ENCODE results near the gene MYCBPAP. TPM values are rescaled to one million over a fixed set of nuclear protein-coding genes. Genes with fewer than 3 reads are reported as not detected.

The MYCBPAP gene
- total RNA-seq, 1 donor from 2014 or later = 2.0 TPM

GRCh38 chr17:50551884-50552283 lies 43.6 kb downstream of the MYCBPAP start:
- no peak for DNase-seq

- DNase-seq = no peak
These were observed 46.0 kb downstream of the MYCBPAP start for GRCh38 chr17:50554201-50554600.

- no peak for DNase-seq
These were observed 48.6 kb downstream of the MYCBPAP start for GRCh38 chr17:50556803-50557202.

GRCh38 chr17:50557630-50558029 lies 49.4 kb downstream of the MYCBPAP start:
- DNase-seq = no peak

DNA sequence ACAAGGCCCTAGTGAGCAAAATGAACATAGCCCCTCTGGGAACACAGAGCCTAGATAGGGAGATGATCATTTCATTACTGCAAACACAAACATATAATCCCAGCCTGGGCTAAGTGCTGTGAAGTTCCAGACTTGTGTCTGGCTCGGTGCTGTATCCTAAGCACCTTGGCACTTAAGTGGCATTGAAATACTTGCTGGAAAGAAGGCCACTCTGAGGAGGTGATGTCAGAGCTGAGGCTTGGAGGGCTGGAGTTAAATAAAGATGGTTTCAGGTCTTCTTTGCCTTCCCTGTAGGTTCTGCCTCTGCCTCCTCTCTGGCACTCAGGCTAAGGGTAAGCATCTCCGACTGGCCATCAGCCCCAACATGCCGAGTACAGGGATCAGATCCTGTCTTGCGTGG lies 49.9 kb downstream of the MYCBPAP start:
- no peak for DNase-seq

DNA sequence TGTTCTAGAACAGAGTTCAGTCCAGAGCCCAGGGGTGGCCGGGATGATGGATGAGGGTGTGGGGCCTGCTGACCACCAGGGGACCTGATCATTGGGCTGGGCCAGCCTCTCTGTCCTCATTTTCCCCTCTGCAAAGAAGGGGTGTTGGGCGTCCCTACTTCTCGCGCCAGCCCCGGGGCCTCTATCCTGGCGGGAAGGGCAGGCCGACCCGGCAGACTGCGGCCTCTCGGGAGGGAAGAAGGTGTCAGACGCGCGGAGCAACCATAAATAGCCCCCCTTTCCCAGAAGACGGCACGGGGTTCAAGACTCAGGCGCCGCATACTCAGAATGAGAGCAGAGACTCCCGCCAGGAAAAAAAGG lies 50.3 kb downstream of the MYCBPAP start:
- DNase-seq = no peak

DNA sequence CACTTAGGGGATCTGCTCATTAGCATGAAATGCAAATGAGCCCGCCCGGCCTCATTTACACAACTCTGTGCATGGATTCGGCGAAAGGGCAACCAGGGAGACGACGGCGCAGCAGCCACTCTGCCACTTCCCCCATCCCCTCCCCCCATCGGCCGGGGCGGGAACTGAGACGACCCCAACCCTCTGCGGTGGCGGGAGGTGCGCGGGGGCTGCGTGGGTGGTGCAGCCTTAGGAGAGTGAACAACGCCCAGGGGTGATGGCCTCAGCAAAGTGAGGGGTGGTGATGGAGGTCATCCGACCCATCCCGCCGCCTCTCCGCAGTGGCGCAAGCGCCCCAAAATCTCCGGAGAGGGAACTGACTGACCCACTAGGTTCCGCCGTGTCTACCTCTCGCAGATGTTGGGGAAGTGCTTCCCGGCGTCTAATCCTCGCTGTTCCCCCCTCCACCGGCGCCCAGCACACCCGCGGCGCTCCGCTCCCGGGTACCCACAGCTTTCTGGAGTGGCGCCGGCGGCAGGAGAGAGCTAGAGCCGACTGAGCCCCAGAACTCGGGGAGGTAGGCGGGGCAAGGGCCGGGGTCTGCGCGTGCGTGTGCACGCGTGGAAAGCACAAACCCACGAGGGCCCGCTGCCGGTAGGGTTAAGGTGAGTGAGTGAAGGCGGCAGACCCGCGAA lies 50.8 kb downstream of the MYCBPAP start:
- no peak for DNase-seq

GRCh38 chr17:50559674-50560184 lies 51.5 kb downstream of the MYCBPAP start:
- DNase-seq = no peak

DNA sequence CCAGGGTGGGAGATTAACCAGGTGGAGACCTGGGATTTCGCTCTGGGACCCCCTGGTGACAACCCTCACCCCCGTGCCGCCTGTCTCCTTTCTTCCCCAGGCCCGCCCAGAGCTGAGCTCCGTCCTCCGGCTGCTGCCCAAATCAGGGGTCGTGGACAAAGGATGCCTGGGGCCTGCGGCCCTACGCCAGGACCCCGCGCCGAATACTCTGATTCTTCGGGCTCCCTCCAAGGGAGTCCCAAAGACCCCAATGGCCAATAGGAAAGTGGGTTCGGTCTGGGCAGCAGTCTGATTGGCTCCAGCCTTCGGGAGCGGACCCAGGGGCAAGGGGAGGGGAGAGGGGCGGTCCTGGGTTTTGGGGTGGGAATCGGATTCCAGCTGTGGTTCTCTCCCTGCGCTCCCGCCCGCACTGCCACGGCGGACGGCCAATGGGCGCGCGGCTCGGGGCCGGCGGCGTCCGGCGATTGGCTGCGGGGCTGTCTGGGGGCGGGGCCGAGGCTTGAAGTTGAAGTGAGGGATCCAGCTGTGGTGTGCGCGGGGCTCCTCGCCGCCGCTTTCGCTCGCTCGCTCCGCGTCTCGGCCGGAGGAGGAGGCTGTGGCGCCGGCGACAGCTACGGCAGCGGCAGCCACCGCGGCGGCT lies 52.1 kb downstream of the MYCBPAP start, which contains the start of gene CACNA1G:
Gene CACNA1G, plus strand, starts transcription at position 531 of the 640 bp plus-strand sequence. CDS start 745 bp downstream, outside the sequence.
- DNase-seq = peak; percentile 86

DNA sequence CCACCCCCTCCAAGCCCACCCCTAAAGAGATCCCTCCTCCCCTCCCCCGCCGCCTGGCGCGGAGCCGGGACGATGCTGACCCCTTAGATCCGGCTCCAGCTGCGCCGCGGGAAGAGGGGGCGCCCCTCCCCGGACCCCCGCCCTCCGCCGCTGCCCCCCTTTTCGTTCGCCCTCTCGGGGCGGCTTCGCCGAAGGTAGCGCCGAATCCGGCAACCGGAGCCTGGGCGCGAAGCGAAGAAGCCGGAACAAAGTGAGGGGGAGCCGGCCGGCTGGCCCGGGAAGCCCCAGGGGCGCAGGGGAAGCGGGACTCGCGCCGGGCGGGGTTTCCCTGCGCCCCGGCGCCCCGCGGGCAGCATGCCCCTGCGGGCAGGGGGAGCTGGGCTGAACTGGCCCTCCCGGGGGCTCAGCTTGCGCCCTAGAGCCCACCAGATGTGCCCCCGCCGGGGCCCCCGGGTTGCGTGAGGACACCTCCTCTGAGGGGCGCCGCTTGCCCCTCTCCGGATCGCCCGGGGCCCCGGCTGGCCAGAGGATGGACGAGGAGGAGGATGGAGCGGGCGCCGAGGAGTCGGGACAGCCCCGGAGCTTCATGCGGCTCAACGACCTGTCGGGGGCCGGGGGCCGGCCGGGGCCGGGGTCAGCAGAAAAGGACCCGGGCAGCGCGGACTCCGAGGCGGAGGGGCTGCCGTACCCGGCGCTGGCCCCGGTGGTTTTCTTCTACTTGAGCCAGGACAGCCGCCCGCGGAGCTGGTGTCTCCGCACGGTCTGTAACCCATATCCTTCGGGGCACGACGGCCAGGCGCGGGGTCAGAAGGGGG lies 52.9 kb downstream of the MYCBPAP start:
- DNase-seq = no peak

- DNase-seq = no peak
These were observed 53.5 kb downstream of the MYCBPAP start for GRCh38 chr17:50561746-50562141.

DNA sequence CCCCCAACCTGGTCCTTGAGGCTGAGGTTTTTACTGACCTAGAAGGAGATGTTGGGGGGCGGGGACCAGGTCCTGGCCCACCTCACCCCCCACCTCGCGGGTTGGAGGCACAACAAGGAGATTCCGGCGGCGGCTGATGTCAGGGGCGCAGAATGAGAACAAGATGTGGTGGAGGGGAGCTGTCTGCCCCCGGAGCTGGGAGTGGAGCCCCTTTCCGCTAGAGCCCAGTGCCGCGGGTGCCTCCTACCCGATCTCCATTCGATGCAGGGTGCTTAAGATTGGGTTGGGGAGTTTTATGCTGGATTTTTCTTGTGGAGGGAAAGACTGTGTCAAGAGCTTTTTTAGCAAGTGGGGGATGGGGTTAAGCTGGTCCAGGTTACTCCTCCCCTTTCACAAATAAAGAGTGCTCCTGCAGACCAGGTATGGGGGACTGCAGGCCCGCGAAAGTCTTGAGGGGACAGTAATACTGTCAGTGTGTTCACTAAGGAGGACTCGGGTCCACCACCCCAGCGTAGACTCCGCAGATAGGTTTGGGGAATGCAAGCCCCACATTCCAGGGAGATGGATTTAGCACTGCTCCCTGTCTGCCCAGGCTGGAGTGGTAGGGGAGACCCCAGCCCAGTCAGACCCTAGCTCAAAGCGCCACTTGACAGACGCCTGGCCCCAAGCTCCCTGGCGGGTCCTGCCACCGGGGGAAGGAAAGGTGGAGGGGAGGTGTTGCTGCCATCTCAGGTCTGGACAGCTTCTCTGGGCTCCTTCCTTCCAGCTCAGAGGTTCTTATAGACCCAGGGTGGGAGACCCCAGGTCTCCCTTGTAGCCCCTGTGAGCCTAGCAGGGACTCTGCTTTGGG lies 54.2 kb downstream of the MYCBPAP start:
- DNase-seq = no peak

- no peak for DNase-seq
These were observed 54.9 kb downstream of the MYCBPAP start for GRCh38 chr17:50563092-50563511.

- peak; percentile 67 for DNase-seq
These were observed 56.7 kb downstream of the MYCBPAP start for GRCh38 chr17:50564916-50565315.

DNA sequence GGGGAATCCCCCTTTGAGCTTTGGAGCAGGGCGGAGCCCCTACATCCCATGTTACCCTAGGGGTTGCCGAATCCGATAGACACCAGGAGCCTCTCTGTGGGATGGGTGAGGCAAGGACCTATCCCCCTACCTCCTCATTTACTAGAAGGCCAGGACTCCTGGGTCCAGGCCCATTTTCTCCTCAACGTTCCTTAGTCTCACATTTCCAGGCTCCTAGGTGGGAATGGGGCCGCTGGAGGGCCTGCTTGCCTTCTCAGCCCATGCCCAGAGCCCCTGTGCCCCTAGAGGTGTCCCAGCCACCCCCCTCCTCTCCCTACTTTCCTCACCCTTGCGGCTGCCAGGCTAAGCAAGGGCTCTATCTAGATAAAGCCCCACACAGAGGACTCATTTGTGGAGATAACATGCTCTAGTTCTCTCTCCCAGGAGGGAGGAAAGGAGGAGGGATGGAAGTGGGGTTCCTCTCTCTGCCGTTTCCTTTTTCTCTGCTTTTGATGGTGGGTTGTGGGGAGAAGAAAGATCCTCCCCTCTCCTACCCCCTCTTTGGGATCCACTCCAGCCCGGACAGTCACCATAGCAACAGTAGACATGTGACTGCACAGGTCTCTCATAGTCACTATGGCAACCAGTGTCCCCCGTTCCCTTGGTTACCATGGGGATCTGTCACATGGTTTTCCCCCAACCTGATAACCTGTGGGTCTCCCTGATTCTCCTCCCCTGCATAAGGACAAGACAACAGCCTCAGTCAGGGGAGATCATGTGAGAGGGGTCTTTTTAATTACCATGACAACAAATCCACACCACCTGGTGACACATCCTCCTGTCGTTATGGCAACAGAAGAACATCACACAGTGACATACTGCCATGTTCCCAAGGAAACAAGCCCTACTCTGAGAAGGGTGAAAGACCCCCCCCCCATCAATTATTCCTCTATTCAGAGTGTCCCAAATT lies 57.4 kb downstream of the MYCBPAP start:
- DNase-seq = peak; percentile 77

- no peak for DNase-seq
These were observed 58.6 kb downstream of the MYCBPAP start for GRCh38 chr17:50566886-50567285.

DNA sequence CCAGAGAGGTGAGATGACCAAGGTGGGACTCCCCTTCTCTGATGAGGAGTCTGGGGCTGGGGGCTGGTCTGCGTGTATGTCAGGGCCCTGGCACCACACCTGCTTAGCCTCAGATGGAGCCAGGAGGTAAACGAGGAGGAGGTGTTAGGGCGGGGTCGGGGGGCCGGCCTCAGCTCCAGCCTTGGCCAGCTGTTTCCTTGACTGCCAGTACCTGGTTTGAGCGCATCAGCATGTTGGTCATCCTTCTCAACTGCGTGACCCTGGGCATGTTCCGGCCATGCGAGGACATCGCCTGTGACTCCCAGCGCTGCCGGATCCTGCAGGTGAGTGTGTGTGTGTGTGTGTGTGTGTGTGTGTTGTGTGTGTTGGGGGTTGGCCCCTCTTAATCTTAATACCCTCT lies 60.4 kb downstream of the MYCBPAP start:
- no peak for DNase-seq

- no peak for DNase-seq
These were observed 61.4 kb downstream of the MYCBPAP start for GRCh38 chr17:50569592-50569991.

DNA sequence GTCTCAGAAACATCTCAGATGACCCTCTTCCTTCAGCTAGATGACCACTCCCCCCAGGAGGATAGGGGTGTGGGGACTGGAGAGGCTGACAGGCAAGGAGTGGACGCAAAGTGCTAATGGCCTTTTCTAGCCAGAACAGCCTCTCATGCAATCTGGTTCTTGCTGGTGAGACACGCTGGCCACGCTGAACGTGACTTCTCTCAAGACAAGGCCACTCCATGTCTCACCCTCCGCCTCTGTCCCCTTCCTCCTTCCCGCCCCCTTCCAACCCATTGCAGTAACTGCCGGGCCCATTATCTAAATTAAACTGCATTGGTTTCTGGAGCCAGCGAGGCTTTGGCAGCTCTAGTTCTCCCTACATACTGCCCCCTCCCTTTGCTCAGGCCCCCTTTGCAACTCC lies 61.8 kb downstream of the MYCBPAP start:
- no peak for DNase-seq

DNA sequence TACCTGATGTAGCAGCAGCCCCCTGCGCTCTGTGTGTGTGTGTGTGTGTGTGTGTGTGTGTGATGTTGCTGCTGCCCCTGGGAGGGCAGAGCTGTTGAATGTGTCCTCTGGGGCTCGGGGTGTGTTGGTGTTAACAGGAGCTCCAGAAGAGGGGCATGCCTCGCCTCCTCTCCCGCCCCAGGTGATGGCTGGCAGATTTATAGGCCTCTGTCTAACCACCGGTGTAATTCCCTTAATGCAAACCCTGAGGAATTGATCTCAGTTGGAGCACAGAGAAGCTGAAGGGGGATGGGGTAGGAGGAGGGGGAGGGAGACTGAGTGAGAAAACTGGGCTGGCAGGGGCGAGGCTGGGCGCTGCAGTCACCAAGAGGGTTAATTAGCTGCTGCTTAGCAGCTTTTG lies 62.3 kb downstream of the MYCBPAP start:
- DNase-seq = no peak

GRCh38 chr17:50571681-50572080 lies 63.4 kb downstream of the MYCBPAP start:
- DNase-seq = no peak

All from occipital lobe (tissue), 2 donors.